ENCODE results near the gene SNAI1.

DNA sequence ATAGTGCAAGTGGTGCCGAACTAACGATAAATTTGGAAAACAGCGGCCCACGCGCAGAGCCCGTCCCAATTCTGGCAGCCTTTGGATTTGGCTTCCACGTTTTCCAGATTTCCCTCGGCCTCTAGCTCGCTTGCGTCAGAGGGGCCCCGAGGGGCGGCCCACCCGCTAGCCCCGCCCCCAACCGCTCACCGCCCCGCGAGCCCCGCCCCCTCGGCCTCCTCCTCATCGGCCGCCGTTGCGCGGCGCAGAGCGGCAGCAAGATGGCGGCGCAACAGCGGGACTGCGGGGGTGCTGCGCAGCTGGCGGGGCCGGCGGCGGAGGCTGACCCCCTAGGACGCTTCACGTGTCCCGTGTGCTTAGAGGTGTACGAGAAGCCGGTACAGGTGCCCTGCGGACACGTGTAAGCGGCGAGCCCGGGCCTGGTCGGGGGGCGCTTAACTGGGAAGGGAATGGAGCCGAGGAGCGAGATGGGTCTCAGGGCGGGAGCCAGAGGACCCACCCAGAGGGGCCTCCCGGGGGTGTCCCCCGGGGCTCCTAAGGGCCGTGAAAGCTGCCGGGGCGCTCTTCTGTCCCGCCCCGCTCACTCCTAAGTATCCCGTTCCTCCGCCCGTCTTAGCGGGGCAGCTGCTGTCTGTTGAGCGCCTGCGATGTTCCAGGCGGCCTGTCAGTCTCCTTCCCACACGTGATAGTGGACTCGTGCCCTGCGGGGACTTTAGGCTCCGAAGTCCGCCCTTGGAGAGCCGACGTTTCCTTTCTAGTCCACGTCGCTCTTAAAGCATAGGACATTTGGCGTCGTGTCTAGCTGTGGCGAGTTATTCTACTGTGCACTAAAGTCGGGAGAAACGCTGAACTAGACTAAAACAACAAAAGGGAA is 46.4 kb upstream of the SNAI1 start, which contains the start of gene RNF114:
- TF ChIP-seq CTCF (optimal IDR thresholded peaks at IDR 0.05 in 1 of 3, IDR thresholded peaks at IDR 0.05 in 1 of 3, conservative IDR thresholded peaks at IDR 0.05 in 1 of 3; ENCODE audit: extremely low read depth in 1 of 3, insufficient read depth in 2 of 3, low read length in 3 of 3): no peak
- TF ChIP-seq EZH2 (IDR thresholded peaks at IDR 0.05; ENCODE audit: low read length): no peak

Measured in keratinocyte (primary cell).